Ovary (tissue), 3 donors: ENCODE results near the gene TAF3.

Experiments
- CTCF ChIP-seq, 3 donors: fragments of 450-650 bp in 2 of 3; fragments of 200-600 bp in 1 of 3; IDR thresholded peaks; one replicate each; pipeline versions ENCODE4 v1.5.1 to v1.8.0; 2016 to 2022; ENCODE audit warnings: antibody characterized with exemption in 3 of 3, mild to moderate bottlenecking in 1 of 3
- POLR2A ChIP-seq: fragments of 450-650 bp; IDR thresholded peaks from one replicate; pipeline ENCODE4 v1.6.1; 2017; ENCODE audit warnings: antibody characterized with exemption, mild to moderate bottlenecking, moderate library complexity
- donor health status: DM: no; HTN: no; CAD: no.

- TF ChIP-seq CTCF (IDR thresholded peaks at IDR 0.05) (no peak), POLR2A (no peak)
These were observed 9.5 kb upstream of the TAF3 start for GRCh38 chr10:7808686-7809267.
